PFSK-1 (cell line): ENCODE measurements around the gene MS4A18.

ENCODE experiments used
- SIN3A ChIP-seq: IDR thresholded peaks from 2 replicates; pipeline ENCODE4 v1.6.1; 2012; ENCODE audit warnings: mild to moderate bottlenecking, low read length, moderate library complexity, borderline replicate concordance; ENCODE audit not compliant: insufficient read depth
- TAF1 ChIP-seq: IDR thresholded peaks from 2 replicates; pipeline ENCODE4 v1.6.1; 2012; ENCODE audit warnings: low read length, control low read depth, borderline replicate concordance; ENCODE audit not compliant: insufficient read depth

DNA sequence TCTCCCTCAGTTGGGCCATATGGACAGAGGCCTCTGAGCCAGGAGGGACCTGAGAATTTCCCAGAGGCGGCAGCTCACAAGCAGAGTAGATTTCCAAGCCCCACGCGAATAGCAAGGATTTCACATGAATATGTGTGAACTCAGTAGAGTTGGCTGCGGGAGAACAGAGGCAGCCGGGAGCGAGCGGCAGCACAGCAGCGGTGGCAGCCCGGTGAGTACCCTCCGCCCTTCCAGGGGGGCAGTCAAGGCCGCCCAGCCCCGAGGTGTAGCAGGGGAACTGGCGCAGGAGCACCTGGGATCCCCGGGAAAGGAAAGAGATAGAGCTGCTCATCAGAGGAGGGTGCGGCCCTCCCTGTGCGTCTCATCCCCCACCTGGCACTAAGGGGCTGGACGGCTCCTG lies 23.7 kb downstream of the MS4A18 start:
- TF ChIP-seq SIN3A, result no peak
- no peak for TF ChIP-seq TAF1
